LHCN-M2 (cell line): Measurements from ENCODE around the gene POC1B. TPM values are rescaled to one million over a fixed set of nuclear protein-coding genes. Genes with fewer than 3 reads are reported as not detected.
A peak's percentile ranks its signal among the peaks of the same experiment; 100 is the strongest.

Source experiments
- DNase-seq: peaks from one replicate; pipeline ENCODE4 v3.0.0-alpha.2; 2012; ENCODE audit warnings: low read depth
- total RNA-seq: library from RNA; depleted of rRNA; stranded (reverse); fragments of >200 nt; gene quantifications from 2 replicates; pipeline ENCODE4 v1.2.3, GENCODE V29; 2014

The POC1B gene
- total RNA-seq, 1 experiment from 2014 or later, result 12.4 TPM

DNA sequence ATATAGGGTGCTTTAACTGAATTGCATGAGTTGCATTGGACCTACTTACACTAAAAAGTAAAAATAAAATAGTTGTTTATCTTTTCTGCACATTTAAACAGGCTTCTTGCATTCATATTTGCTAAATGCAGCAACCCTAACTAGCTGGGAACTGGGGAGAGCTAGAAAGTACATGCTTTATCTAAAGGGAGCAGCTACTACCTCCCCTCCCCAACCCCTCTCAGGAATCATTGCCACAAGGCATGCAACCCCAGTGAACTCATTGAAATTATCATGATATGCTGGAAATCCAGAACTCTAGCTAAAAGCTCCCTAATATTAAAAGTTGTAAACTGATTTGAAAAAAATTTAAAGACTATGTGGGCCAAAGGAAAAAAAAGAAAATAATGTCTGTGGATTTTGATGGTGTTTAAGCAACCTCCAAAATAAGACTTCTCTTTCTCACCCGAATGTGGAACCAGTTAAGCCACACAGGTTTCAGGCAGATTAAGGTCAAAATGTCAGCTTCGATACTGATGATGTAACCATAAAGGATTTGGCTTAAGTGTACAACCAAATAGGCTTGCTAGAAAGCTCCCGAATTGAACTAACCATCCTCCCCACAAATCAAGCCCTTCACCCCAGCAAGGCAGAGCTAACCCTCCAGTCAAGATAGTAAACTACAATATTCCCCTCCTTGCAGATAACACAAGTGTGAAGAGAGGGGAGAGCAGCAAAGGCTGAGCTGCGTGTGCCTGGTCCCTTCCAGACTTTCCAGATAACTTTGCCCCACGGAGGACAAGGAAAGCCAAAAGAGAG lies 13.8 kb upstream of the POC1B start:
- DNase-seq, result no peak

DNA sequence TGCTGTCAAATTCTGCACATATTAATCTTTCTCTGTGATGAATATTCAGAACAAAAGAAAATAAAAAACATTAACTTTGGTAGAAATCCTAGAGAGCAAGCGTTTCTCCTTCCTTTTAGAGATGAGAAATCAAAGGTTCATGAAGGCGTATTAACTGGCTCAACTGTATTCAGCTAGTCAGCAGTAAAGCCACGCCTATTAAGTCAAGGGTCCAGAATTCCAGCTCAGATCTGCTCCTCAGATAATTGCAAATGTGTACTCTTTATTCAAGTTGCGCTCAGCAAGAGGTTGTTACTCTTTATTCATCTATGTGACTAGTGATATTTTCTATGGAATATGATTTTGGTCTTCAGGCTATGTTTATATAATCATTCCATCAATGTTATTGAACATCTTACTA lies 13.1 kb upstream of the POC1B start:
- DNase-seq, result no peak

DNA sequence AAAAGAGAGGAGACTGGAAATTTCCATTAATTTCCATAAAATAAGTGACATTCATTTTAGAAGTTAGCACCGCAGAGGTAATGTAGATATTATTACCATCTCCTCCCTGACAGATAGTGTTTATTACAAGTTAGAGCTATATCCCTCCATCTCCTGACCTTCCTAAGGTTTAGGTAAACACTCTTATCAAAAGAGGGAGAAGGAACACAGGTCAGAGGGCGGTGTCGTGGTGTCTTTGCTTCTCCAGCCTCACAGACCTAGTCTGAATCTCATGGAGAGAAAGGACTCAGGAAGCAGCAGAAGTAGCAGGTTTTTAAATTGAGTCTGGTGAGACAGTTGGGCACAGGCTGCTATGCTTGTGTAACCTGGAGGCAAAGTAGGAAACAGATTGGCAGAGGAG lies 11.5 kb upstream of the POC1B start:
- no peak for DNase-seq

DNA sequence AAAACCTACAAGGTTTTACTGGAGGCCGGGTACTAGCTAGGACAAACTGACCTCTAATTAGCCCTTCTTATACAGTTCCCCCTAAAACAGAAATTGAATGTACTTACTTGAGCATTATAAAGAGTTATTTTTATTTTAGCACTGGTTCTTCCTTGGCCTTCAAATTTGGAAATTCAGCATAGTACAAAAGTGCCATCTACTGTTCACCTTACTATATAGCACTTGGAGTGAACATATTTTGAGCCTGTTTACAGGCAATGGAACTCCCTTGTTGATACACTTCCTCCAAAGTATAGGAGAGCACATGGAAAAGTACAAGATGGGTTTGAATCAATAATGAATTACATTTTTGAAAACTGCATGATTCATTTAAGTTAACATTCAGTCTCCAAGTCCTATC lies 3.9 kb upstream of the POC1B start:
- DNase-seq, result peak; percentile 56

DNA sequence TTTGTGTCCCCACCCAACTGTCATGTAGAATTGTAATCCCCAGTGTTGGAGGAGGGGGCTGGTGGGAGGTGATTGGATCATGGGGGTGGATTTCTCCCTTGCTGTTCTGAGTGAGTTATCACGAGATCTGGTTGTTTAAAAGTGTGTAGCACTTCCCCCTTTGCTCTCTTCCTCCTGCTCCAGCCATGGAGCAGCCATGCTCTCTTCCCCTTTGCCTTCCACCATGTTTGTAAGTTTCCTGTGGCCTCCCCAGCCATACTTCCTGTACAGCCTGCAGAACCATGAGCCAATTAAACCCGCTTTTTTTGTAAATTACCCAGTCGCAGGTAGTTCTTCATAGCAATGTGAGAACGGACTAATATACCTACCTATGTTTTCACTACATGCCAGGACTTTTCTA lies 2.6 kb upstream of the POC1B start:
- DNase-seq, result no peak

DNA sequence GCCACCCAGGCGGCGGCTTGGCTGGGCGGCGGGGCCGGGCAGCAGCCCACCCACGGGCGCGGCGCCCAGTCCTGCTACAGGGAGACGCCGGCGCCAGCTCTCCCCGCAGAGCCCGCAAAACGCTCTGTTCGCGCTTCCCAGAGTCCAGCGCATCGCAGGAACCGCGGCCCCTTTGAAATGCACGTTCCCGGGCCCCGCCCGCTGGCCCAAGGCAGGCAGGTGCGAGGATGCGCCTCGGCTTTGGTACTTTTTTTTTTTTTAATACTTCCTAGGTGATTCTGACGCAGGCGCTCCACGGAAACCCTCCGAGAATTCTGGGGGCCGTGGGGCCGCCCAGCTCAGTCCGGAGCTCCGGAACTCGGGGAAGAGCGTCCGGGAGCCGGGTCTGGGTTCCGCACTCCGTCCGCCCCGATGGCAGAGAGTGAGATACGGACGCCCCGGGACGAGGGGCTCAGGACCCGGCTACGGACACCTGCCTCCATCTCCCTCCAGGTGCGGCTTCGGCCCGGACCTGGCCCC lies 483 bp downstream of the POC1B start:
- peak; percentile 31 for DNase-seq

DNA sequence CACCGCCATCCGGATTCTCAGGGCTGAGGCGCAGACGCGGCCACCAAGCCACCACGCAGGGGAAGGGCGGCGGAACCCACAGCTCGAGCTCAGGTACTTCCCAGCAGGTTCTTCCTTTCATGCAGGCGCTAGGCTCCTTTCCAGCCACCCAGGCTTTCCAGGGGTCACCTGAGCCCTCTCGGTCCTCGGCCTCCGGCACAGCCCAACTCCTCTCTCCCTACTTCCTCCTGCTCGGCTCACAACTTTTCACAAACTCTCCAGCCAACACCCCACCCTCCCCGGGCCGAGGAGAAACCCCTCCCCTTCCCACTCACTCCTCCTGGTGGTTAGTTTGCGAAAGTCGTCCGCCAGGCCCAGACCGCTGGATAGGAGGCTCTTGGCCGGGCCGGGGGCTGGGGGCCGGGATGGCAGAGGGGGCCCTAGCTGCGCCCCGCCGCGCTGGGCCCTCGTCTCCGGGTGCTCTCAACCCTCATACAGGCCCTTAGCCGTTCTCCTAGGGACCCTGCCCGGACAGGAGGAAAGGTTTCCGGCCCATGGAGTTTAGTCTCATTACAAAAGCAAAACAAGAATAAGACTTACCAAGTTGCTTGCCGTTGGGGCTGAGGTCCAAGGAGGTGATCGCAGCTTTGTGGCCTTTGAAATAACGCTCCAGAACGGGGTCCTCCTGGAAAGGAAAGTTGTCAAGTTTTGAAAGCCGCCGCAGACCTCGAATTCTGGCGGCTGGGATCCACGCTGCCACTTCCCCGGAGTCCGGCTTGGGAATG lies 1.1 kb downstream of the POC1B start, which contains the start of gene GALNT4:
Gene GALNT4, minus strand, starts transcription at position 256 of the 764 bp plus-strand sequence. Its CDS starts 247 bp downstream, at position 9.
- DNase-seq, result peak; percentile 80

DNA sequence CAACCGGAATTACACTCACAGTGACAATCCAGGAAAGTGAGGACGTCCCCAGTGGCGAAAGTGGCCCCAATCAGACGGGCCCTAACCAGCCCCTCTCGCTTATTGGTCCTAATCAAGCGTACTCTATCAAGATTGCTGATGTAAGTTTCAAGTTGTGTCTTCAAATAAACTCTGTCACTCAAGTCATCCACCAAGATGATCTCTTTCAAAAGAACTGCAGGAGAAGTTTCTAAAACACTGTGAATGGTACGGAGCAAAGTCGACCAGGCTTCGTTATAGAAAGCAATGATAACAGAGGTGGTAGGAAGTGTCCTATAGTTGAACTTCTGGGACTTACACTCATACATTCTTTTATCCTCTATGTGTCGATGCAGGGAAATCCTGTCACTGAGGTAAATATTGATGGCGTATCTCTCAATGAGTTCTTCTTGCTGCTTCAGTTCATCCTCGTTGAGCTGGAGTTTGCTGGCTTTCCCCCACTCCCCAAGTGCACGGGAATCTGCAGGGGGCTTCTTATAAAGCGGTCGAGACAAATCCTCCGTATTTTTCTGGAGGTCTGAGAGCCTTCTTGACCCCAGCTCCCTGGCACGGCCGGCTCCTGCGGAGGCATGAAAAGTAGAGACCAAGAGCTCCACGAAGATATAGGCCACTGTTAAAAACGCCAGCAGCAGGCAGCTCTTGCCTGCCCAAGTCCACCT lies 1.9 kb downstream of the POC1B start:
- DNase-seq, result no peak

DNA sequence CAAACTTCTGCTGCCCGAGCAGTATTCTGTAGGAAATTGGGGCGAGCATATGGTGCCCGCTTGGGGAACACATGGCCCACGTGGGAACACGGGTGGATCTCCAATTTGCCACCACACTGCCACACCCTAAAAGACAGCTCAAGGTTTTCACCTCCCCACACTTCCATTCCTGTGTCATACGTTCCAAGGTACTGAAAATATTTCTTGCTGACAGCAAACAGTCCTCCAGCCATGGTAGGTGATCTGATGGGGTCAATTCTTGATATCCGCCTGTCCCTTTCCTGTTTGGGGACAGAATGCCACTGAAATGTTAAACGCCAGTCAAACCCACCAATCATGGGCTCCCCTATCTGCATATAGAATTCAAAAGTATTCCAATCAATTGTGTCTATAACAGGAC lies 2.5 kb downstream of the POC1B start:
- DNase-seq, result no peak

DNA sequence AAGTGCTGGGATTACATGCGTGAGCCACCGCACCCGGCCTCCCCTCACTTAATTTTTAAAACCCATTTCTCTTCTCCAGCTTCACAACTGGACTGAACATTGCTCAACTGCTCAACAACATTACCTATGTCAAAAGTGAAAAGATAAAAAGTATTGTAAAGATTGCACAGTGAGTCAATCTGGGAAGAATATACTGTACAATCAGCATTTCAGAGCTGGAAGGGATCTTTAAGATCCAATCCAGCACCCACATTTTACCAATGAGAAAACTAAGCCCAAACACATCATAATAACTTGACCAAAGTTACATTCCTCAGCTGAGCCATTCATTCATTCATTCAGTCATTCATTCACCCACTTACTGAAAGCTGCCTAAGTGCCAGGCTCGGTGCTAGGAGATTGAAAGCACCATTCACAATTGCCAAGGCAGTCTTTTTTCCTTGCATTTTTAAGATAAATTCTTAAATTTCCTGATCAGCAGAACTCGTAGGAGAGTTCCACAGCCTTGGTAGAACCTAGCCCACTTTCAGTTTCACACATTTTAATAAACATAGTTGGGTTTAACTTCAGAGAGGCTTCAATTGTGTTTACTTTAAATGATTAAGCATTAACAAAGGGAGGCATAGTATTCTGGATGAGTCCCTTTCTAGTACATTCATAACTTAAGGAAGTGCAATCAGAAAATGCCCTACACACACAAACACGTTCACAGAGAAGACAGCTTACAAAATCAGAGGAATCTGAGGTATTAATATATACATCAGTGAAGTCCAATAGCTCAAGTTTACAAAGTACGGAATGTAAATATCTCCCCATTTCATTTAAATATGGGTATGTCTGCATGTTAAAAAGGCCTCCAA lies 4.3 kb downstream of the POC1B start:
- DNase-seq, result no peak

DNA sequence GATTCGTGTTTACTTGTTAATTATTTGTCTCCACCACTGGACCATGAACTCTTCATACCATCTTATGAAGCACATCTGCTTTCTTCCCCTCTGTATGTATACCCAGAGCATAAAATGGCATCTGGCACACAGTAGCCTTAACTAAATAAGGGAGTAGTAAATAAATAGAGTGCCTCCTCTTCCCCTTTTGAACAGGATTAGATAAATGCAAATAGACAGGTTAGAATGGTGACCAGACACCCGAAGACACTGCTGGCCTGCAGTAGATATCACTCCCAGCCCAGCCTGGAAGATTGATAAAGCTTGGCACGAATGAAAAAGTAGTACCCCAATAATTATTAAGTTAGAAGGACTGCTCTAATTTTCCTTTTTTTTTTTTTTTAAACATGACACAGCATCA lies 8.1 kb downstream of the POC1B start:
- no peak for DNase-seq

DNA sequence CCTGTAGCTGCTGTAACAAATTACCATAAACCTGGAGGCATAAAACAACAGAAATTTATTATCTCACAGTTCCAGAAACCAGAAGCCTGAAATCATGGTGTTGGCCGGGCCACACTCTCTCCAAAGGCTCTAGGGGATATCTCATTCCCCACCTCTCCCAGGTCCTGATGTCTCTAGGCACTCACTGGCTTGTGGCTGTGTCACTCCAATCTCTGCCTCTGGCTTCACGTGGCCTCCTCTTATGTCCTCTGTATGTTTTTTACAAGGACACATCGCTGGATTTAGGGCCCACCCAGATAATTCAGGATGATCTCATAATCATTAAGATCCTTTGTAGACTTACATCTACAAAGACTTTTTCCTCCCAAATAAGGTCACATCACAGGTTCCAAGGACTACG lies 9.2 kb downstream of the POC1B start:
- no peak for DNase-seq

DNA sequence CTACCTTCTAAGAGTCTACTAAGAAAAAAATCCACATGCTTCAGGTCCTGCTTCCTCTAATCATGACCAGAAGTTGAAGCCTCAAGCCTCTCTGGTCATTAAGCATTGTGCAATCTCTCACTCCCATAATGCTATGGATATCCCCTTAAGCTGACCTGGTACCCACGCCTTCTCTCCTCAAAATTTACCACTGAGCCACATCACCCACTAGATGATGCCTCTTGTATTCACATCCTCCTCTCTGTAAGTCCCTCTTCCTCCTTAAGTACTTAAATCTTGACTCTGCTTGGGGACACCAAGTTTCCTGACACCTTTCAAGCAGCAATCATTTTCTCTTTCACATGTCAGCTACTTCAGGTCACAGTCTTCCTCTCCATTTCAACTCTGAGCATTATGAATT lies 11.1 kb downstream of the POC1B start:
- no peak for DNase-seq

DNA sequence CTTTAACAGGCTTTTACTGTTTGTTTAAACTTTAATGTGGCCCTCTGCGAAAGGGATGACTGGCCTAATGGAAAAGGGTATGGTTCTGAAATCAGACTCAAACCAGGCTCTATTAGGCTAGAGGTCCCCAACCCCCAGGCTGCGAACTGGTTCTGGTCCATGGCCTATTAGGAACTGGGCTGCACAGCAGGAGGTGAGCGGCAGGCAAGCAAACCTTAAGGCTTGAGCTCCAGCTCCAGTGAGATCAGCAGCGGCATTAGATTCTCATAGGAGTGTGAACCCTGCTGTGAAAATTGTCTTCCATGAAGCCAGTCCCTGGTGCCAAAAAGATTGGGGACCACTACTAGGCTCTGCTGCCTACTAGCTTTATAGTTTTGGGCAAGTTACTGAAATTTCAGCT lies 12.3 kb downstream of the POC1B start:
- DNase-seq, result no peak

DNA sequence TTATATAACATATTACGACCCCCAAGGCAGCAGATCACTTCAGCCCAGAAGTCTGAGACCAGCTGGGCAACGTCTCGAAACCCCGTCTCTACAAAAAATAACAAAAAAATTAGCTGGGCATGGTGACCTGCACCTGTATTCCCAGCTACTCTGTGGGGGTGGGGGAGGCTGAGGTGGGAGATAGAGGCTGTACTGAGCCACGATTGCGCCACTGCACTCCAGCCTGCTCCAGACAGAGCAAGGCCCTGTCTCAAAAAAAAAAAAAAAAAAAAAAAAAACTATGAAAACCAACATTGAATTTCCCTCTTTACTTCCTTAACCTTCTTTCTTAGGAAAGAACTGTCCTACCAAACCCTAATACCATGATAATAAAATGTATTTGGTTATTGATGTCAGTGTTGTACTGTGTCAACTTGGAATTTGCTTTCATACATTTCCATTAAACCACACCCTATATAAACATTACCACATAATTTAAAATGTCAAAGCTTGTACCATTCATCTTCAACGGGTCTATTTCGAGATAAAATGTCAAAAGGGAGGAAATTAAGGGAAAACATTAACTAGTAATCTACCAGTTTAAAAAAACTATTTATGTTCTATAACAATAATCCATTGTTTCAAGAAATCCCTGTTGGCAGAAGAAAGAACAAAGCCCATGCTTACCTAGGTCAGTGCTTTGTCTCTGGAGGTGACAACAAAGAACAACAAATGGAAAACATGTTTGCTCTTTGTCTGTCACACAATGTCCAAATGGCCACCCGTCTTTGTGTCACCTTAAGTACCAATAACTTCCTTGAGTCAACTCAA lies 18.6 kb downstream of the POC1B start:
- DNase-seq, result no peak

DNA sequence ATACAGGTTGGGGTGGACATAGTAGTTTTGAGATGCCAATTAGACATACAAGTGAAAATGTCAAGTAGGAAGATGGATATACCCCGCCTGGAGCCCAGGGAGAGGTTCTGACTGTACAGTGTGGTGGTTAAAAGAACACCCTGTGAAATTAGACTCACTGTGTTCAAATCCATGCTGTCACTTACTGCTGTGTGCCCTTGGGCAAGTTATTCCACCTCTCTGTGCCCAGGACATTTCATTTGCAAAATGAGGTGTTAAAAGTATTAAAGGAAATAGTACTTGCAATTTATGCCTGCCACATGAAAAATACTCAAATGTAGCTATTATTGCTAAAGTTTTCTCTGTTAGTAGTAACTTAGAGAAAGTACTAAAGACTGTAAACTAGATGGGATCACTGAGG lies 19.8 kb downstream of the POC1B start:
- no peak for DNase-seq

DNA sequence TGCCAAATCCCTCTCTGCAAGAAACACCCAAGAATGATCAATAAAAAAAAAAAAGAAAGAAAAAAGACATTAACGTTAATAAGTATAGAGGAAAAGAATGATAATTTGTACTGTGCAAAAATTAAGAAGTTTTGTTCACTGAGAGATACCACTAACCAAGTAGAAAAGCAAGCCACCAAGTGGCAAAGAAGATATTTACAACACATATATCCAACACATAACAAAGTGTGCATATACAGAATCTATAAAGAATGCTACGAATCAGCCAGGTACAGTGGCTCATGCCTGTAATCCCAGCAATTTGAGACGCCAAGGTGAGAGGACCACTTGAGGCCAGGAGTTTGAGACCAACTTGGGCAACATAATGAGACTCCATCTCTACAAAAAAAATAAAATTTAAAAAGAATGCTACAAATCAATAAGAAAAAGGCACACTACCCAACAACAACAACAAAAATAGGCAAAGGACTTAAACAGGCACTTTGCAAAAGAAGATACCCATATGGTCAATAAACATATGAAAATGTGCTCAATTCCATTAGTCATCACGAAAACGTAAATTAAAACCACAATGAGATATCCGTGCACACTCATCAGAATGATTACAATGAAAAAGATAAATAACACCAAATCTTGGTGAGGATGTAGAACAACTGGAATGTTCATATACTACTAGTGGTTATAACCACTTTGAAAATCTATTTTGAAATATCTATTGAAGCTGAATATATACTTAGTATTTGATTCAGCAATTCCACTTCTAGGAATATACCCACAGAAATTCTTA lies 21.1 kb downstream of the POC1B start:
- DNase-seq, result no peak

DNA sequence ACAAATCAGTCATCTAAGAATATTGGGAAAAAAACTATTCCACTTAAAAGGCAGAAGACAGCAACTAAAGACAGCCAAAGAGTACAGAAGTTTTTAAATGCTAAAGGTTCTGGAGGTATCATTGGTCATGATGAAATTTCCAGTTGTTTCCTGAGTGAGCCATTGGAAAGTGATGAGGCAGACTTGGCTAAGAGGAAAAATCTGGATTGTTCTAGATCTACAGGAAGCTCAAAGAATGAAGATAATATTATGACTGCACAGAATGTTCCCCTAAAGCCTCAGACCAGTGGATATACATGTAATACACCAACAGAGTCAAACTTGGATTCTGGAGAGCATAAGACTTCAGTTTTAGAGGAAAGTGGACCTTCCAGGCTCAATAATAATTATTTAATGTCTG lies 24.1 kb downstream of the POC1B start:
- DNase-seq, result peak; percentile 8

DNA sequence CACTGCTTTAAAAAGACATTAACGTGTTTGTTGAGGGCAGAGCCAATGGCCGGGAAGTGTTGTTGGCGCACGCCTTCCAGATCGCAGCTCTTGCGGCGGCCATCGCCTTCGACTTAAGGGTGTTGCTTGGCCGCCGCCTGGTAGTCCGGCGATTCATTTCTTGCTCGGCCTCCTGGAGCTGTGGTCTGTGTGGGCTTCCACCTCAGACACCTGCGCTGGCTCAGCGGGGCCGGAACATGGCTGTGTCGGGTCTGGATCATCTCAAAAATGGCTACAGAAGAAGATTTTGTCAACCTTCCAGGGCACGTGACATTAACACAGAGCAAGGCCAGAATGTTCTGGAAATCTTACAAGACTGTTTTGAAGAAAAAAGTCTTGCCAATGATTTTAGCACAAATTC lies 26.0 kb downstream of the POC1B start:
- no peak for DNase-seq

DNA sequence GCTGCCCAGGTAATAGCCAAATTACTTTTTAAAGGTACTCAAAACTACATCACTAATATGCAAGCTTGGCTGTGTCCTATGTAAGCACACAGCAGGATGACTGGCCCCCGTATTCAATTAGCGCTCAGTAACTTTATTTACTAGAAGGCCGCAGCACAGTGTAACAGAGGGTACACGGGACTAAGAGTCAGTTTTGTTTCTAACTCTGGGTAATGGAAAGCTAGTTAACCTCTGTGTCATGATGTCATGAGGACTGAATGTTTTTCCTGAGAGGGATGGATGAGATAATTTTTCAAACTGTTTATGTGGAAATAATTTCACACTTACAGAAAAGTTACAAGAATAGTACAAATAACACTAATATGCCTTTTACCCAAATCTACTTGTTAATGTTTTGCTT lies 28.4 kb downstream of the POC1B start:
- no peak for DNase-seq
